ENCODE measurements around the gene MAD1L1.

Gene MAD1L1

DNA sequence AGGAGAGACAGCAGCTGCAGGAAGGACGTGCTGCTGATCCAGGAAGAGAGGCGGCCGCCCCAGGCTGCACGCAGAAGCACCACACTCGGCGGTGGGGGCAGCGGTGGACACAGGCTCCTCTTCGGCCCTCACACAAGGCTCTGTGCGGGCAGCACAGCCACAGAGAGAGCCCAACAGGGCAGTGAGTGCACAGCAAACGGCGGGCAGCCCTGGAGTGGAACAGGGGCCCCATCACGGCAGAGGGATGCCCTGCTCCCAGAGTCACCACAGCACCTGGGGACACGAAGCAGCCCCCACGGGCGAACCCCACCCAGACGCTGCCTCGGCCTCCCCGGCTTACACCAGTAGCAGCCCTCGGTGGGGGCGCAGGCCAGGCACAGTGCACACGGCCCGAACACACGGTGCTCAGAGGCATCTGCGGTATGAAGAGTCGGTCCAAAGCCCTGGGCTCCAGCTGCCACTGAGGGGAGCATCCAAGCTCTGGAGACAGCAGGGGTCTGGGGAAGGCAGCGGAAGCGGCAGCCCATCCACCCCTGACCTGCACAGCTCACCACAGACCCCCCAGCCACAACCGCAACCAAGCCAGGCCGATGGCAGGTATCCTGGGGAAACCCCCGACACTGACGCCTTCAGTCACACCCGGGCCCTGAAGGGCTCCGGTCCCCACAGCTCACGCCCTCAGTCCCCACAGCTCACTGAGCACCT lies 26.1 kb upstream of the MAD1L1 start:
- no peak for DNase-seq (ENCODE audit: low read depth in 3 of 3)

- DNase-seq (ENCODE audit: low read depth in 3 of 3): no peak
Observed at GRCh38 chr7:2257651-2258050, 24.9 kb upstream of the MAD1L1 start.

GRCh38 chr7:2257046-2257551 lies 24.4 kb upstream of the MAD1L1 start:
- no peak for DNase-seq (ENCODE audit: low read depth in 3 of 3)

GRCh38 chr7:2256306-2257045 lies 23.7 kb upstream of the MAD1L1 start:
- DNase-seq (ENCODE audit: low read depth in 3 of 3): no peak

DNA sequence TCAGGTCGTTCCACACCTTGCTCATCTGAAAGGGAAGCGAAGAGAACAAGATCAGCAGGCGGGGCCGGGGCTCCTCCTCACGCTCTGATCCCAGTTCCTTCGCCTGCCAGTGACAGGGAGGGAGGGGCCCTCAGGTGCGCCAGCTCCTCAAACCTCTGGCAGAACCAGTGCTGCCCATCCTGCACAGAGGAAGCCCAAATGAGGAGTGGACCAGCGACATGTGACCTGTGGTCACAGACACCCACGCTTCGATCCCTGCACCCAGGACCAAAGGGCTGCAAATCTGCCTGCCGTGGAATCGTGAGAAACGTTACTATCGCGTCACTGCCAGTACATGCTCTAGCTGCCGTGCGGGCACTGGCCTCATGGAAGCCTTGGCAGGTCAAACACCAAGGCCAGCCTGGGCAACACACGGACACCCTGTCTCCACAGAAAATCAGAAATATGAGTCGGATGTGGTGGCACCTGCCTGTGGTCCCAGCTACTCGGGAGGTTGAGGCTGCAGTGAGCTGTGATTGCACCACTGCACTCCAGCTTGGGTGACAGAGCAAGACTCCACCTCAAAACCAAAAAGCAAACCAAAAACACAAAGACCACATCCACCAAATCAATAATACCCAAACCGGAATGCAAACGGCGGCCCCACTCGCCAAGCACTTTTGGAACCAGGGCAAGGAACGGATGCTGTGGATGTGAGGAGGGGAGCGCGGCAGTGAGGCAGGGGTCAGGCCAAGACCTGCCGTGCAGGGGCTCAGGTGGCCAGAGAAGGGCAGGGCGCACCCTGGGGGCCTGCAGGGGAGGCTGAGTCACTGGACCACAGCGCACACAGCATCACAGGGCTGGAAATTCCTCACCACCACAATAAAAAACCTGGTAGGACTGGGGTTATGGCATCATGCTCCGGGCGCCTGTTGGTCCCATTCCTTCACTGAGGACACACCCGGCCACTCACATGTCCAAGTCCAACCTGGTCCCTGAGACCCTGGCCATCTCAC lies 22.7 kb upstream of the MAD1L1 start:
- DNase-seq (ENCODE audit: low read depth in 3 of 3): no peak

- DNase-seq (ENCODE audit: low read depth in 3 of 3): no peak
Observed at GRCh38 chr7:2254429-2255144, 21.8 kb upstream of the MAD1L1 start.

DNA sequence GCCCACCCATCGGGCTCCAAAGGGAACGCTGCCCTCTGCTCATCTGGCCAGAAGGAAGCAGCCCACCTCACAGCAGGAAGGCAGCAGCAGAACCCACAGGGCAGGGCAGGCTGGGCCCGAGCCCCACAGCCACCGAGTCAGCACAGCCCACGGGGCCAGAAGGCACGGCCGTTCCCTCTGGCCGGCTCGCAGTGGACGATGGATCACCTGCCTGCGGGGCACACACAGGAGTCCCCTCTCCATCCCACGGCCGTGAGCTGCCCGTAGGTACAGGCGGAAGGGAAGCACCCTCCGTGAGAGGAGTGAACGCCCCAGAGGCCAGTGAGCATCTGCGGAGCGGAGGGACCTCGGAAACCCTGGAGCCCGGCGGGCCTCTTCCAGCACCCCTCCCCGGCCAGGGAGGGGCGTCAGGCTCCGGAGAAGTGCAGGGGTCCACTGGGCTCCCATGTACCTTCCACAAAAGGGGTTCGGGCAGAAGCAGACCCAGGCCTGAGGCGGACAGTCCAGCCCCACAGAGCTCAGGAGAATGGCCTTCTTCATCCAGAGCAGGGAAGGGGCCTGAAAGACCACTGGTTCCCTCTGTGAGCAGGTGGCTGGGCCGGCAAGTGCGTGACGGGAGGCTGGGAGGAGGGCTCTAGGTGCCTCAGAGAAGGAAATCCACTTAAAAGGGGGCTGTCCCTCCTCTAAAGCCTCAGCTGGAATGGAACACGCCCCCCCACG lies 20.9 kb upstream of the MAD1L1 start:
- no peak for DNase-seq (ENCODE audit: low read depth in 3 of 3)

DNA sequence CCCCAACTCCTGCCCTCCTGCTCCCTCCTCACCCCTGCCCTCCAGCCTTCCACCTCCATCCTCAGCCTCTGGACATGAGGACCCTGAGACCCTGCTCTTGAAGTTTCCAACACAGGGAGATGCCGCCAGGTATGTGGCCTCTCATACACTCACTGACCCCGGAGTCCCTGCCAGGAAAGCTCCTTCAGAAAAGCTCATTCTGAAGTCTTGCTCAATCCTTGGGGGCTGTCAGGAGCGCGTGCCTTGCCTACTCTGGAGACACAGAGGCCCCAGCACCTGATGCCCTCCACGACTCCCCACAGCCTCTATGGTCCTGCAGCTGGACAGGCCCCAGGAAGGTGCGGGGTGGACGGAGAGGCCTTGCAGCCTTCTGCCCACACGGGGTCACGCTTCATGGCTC lies 20.3 kb upstream of the MAD1L1 start:
- no peak for DNase-seq (ENCODE audit: low read depth in 3 of 3)

- no peak for DNase-seq (ENCODE audit: low read depth in 3 of 3)
Observed at GRCh38 chr7:2251841-2252771, 19.4 kb upstream of the MAD1L1 start.

DNA sequence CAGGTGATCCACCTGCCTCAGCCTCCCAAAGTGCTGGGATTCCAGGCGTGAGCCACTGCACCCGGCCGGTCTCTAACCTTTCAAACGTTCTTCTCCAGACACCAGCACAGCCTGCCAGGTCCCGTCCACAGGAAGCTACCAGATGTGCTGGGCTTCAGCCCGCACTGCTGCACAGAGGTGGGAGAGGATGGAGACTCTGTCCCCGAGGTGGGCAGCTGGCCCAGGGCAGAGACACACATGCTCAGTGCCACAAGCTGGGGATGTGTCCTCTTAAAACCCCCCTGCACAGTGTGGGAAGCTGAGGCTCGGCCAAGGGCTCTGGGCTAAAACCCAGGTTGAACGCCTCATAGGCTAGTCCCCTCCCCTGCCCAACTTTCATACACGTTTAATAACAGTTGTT lies 18.6 kb upstream of the MAD1L1 start:
- DNase-seq (ENCODE audit: low read depth in 3 of 3): no peak

DNA sequence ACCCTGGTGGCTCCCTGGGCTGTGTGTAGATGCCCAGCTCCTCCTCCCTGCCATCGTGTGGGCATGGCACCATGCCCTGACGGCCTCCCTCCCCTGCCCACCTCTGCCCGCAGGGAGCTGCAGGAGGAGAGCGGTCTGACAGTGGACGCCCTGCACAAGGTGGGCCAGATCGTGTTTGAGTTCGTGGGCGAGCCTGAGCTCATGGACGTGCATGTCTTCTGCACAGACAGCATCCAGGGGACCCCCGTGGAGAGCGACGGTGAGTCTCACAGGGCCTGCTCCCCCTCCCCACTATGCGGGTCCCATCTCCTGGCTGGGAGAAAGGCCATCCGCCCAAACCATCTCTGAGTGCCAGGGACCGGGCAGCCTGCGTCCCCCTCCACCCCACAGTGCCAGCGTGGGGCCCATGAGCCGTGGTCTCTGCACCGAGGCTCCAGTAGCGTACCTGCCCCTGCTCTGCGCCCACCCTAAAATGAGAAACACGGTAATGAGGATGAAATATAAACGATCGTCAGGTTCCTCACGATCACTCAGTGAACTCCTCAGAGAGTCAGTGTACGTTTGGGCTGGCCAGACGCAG lies 17.1 kb upstream of the MAD1L1 start:
- DNase-seq (ENCODE audit: low read depth in 3 of 3): no peak

DNA sequence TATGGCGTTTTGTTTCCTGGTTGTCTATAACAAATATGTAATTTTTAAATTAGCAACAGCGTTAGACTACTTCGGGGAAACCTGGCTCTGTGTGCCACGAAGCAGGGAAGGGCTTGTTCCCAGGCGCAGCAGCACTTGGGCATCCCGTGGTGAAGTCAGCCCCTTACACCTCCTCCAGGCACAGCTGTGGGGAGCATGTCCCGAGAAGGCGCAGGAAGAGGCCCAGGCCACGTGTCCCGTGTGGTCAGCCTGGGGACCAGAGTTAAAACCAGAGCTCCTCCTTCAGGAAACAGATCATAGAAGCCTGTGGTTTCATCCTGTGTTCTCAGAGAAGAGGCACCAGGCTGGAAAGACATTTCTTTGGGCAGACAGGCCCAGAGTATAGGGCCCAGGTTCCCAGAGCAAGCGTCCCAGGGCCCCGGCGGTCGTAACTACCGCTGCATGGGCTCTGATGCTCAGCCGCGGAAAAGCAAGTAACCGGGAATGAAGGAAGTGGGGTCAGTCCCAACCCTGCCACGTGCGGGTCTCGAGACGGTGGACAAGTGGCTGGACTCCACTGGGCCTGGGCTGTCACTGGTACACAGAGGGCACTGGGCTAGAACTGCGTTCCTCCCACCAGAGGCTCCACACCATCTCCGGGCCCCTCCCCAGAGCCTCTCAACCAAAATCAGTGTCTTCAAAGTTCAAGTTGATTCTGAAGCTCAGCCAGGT lies 16.4 kb upstream of the MAD1L1 start:
- DNase-seq (ENCODE audit: low read depth in 3 of 3): no peak

GRCh38 chr7:2247141-2247995 lies 14.6 kb upstream of the MAD1L1 start:
- no peak for DNase-seq (ENCODE audit: low read depth in 3 of 3)

DNA sequence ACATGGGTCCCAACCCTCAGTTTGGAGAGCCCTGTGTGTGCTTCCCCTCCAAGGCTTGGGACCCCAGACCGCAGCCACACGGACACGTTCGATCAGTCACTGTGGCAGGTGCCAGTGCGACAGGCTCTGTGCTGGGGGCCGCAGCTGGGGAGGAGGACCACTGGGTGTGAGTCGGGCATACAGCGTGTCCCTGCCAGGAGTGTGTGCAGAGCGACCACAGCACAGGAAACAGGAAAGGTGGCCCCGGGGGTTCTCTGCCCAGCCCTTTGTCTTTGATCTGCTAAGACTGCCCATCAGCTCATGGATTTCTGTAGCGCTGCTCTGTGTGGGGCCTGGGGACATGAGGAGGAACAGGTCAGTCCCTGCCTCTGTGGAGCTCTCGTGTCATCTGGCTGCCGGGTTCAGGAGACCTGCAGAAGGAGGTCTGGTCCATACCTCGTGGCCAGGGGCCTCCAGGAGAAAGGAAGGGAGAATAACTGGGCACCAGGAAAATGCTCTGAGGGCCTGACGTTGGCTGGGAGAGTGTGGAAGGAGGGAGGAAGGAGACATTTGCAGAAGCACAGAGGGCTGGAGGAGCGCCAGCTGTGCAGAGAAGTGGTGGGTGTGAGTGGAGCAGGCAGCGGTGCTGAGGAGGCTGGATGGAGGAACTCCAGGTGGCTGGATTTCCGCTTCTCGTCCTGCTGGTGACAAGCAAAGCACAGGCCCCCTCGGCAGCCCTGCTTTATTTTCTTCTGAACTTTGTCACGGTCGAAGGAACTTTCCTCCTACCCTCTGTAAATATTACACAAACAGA lies 13.3 kb upstream of the MAD1L1 start:
- DNase-seq (ENCODE audit: low read depth in 3 of 3): no peak

GRCh38 chr7:2244404-2244995 lies 11.8 kb upstream of the MAD1L1 start:
- DNase-seq (ENCODE audit: low read depth in 3 of 3): no peak

DNA sequence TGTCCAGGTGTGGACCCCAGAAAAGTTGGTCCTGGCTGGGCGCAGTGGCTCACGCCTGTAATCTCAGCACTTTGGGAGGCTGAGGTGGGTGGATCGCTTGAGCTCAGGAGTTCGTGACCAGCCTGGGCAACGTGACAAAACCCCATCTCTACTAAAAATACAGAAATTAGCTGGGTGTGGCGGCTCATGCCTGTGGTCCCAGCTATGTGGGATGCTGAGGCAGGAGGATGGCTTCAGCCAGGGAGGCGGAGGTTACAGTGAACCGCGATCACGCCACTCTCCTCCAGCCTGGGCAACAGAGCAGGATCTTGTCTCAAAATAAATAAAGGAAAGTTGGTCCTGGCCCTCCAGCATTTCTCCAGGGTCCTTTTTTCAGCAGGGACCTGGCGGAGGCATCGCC lies 10.7 kb upstream of the MAD1L1 start:
- no peak for DNase-seq (ENCODE audit: low read depth in 3 of 3)
